ENCODE data around the gene SHROOM3. TPM values are rescaled to one million over a fixed set of nuclear protein-coding genes. Genes with fewer than 3 reads are reported as not detected.

The SHROOM3 gene
- total and polyA plus RNA-seq, 4 donors = 4.7 to 25.8 (median 8.7) TPM

DNA sequence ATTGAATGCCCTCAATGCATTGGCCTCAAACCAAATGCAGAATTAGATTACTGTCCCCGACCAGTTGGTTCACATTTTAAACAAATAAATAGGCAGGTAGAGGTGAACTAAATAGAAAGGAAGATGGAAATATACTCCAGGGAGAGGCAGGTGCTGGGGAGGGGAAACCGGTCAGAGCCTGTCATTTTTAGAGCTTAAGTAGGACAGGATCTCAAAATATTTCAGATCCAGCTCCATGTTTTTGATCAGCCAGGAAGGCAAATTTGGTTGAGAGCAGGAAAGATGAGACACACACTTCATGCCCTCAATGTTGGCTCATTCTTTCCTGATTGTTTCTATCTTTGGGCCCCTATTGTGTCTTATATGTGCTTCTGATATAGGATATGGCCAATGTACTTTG, 206.7 kb downstream of the SHROOM3 start (continued):
- TF ChIP-seq GABPA (IDR thresholded peaks at IDR 0.05 in 1 of 2, conservative IDR thresholded peaks at IDR 0.05 in 1 of 2) (no peak), SP1 (IDR thresholded peaks at IDR 0.05) (no peak), YY1 (IDR thresholded peaks at IDR 0.05) (no peak), HNF4A (conservative IDR thresholded peaks at IDR 0.05) (no peak)

DNA sequence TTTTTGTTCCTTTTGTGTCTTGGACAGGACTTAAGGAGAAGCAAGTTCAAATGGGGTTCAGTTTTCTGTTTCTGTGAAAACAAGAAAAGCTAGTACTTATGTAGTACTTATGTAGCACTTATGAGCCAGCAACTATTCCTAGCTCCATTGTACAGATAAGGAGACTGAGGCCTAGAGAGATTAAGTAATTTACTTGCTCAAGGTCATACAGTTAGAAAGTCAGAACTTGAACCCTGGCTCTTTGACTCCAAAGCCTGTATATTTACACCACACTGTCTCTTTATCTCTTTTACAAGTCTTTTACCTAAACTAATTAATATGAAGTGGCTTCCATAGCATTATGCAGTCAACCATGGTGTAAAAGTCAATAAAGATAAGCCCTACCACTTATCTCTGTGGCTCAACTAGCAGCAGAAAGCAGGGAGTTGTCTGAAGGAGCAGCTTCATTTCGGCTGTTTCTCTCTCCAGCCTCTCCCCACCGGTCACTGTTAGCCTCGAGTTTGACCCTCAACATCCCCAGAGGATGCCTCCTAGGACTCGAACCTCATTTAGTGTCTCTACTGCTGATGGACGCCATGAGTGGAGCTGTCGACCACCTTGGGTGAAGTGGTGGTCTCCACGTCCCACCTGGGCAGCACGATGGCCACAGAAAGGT, 209.9 kb downstream of the SHROOM3 start:
- Histone ChIP-seq H3K4me3 (ENCODE audit: low read depth in 1 of 3, low read length in 3 of 3) (no peak overlapping the region), H3K27ac (ENCODE audit: low read depth in 1 of 2, low read length in 2 of 2) (no peak overlapping the region), H3K36me3 (ENCODE audit: control insufficient read depth in 4 of 4, insufficient read depth in 3 of 4, low read depth in 1 of 4, low read length in 3 of 4) (peaks cover 0 to 4% (median 2%) of the 10 kb centered on the region in 4 donors), H3K9ac (ENCODE audit: low read depth in 1 of 2, low read length in 2 of 2) (no peak overlapping the region), H3K9me3 (ENCODE audit: control insufficient read depth in 4 of 4, low read length in 3 of 4) (no peaks in the 10 kb centered on the region), H3K4me1 (ENCODE audit: control insufficient read depth in 4 of 4, insufficient read depth in 4 of 4, low read length in 3 of 4) (no peaks in the 10 kb centered on the region), H3K27me3 (ENCODE audit: control insufficient read depth in 4 of 4, insufficient read depth in 4 of 4, low read length in 3 of 4) (no peaks in the 10 kb centered on the region)
- TF ChIP-seq, protein P1, sequence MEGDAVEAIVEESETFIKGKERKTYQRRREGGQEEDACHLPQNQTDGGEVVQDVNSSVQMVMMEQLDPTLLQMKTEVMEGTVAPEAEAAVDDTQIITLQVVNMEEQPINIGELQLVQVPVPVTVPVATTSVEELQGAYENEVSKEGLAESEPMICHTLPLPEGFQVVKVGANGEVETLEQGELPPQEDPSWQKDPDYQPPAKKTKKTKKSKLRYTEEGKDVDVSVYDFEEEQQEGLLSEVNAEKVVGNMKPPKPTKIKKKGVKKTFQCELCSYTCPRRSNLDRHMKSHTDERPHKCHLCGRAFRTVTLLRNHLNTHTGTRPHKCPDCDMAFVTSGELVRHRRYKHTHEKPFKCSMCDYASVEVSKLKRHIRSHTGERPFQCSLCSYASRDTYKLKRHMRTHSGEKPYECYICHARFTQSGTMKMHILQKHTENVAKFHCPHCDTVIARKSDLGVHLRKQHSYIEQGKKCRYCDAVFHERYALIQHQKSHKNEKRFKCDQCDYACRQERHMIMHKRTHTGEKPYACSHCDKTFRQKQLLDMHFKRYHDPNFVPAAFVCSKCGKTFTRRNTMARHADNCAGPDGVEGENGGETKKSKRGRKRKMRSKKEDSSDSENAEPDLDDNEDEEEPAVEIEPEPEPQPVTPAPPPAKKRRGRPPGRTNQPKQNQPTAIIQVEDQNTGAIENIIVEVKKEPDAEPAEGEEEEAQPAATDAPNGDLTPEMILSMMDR (IDR thresholded peaks at IDR 0.05; ENCODE audit: low read depth, low read length, missing input control) = no peak
- TF ChIP-seq EGR1 (IDR thresholded peaks at IDR 0.05; ENCODE audit: low read depth in 2 of 2) (no peak), FOXA2 (IDR thresholded peaks at IDR 0.05) (no peak), SP1 (IDR thresholded peaks at IDR 0.05) (no peak)
- DNase-seq (ENCODE audit: low spot score) = no peak
- 86% methylated on average over 8 of the region's 8 CpGs for WGBS

DNA sequence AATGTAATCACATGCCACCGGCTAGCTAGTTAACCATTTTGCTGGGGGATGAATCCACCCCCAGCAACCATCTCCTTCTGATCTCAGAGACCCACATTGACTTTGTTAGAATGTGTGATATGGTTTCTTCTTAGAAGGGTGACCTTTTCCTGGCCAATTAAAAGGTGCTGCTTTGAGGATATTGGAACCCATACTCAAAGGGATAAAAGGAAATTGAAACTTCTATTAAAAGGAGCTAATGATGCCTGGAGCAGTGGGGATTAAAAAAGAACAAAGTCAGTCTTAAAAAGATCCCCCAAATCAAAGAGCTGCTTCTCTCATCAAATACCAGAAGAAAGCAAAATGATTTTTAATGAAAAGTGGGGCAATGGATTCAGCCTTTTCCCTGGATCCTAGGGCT, 214.1 kb downstream of the SHROOM3 start:
- Histone ChIP-seq H3K4me1 (ENCODE audit: control insufficient read depth in 4 of 4, insufficient read depth in 4 of 4, low read length in 3 of 4) (no peaks in the 10 kb centered on the region), H3K9ac (ENCODE audit: low read depth in 1 of 2, low read length in 2 of 2) (no peak overlapping the region), H3K27me3 (ENCODE audit: control insufficient read depth in 4 of 4, insufficient read depth in 4 of 4, low read length in 3 of 4) (no peaks in the 10 kb centered on the region), H3K36me3 (ENCODE audit: control insufficient read depth in 4 of 4, insufficient read depth in 3 of 4, low read depth in 1 of 4, low read length in 3 of 4) (peaks cover 0 to 4% (median 0%) of the 10 kb centered on the region in 4 donors), H3K4me3 (ENCODE audit: low read depth in 1 of 3, low read length in 3 of 3) (no peak overlapping the region), H3K27ac (ENCODE audit: low read depth in 1 of 2, low read length in 2 of 2) (no peak overlapping the region), H3K9me3 (ENCODE audit: control insufficient read depth in 4 of 4, low read length in 3 of 4) (no peaks in the 10 kb centered on the region)
- TF ChIP-seq EGR1 (IDR thresholded peaks at IDR 0.05; ENCODE audit: low read depth in 2 of 2) = no peak
- TF ChIP-seq, protein P2, sequence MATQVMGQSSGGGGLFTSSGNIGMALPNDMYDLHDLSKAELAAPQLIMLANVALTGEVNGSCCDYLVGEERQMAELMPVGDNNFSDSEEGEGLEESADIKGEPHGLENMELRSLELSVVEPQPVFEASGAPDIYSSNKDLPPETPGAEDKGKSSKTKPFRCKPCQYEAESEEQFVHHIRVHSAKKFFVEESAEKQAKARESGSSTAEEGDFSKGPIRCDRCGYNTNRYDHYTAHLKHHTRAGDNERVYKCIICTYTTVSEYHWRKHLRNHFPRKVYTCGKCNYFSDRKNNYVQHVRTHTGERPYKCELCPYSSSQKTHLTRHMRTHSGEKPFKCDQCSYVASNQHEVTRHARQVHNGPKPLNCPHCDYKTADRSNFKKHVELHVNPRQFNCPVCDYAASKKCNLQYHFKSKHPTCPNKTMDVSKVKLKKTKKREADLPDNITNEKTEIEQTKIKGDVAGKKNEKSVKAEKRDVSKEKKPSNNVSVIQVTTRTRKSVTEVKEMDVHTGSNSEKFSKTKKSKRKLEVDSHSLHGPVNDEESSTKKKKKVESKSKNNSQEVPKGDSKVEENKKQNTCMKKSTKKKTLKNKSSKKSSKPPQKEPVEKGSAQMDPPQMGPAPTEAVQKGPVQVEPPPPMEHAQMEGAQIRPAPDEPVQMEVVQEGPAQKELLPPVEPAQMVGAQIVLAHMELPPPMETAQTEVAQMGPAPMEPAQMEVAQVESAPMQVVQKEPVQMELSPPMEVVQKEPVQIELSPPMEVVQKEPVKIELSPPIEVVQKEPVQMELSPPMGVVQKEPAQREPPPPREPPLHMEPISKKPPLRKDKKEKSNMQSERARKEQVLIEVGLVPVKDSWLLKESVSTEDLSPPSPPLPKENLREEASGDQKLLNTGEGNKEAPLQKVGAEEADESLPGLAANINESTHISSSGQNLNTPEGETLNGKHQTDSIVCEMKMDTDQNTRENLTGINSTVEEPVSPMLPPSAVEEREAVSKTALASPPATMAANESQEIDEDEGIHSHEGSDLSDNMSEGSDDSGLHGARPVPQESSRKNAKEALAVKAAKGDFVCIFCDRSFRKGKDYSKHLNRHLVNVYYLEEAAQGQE (IDR thresholded peaks at IDR 0.05) = no peak
- TF ChIP-seq NR2F2 (IDR thresholded peaks at IDR 0.05) = no peak
- no peak for TF ChIP-seq FOXA1 (IDR thresholded peaks at IDR 0.05)
- TF ChIP-seq, protein P3, sequence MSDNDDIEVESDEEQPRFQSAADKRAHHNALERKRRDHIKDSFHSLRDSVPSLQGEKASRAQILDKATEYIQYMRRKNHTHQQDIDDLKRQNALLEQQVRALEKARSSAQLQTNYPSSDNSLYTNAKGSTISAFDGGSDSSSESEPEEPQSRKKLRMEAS (IDR thresholded peaks at IDR 0.05) = no peak
- TF ChIP-seq, protein P1 (IDR thresholded peaks at IDR 0.05; ENCODE audit: low read depth, low read length, missing input control) = no peak
- no peak for TF ChIP-seq RXRA (IDR thresholded peaks at IDR 0.05)
- no peak for TF ChIP-seq FOXA2 (IDR thresholded peaks at IDR 0.05)
- no peak for TF ChIP-seq HNF4A (conservative IDR thresholded peaks at IDR 0.05)
- TF ChIP-seq GABPA (IDR thresholded peaks at IDR 0.05 in 1 of 2, conservative IDR thresholded peaks at IDR 0.05 in 1 of 2) = no peak
- TF ChIP-seq, protein P4, sequence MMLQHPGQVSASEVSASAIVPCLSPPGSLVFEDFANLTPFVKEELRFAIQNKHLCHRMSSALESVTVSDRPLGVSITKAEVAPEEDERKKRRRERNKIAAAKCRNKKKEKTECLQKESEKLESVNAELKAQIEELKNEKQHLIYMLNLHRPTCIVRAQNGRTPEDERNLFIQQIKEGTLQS (IDR thresholded peaks at IDR 0.05) = no peak
- TF ChIP-seq TAF1 (conservative IDR thresholded peaks at IDR 0.05) = no peak
- no peak for TF ChIP-seq SP1 (IDR thresholded peaks at IDR 0.05)
- no peak for TF ChIP-seq RAD21 (IDR thresholded peaks at IDR 0.05)
- TF ChIP-seq JUND (IDR thresholded peaks at IDR 0.05) = no peak
- no peak for TF ChIP-seq YY1 (IDR thresholded peaks at IDR 0.05)
- WGBS = 98% methylated on average over 1 of the region's 1 CpG
- DNase-seq (ENCODE audit: low spot score) = no peak

Measured in liver (tissue), 9 donors.